Stimulated activated CD4-positive, alpha-beta T cell treated with anti-CD3 and anti-CD28 coated beads, Interleukin-2, amount 100 ng/mL, for 48 hours (primary cell): ENCODE data around the gene HLA-DRA.

Source experiments
- DNase-seq, 2 donors: peaks; one replicate each; pipeline ENCODE4 v3.0.0-alpha.2; 2020

The HLA-DRA gene

DNA sequence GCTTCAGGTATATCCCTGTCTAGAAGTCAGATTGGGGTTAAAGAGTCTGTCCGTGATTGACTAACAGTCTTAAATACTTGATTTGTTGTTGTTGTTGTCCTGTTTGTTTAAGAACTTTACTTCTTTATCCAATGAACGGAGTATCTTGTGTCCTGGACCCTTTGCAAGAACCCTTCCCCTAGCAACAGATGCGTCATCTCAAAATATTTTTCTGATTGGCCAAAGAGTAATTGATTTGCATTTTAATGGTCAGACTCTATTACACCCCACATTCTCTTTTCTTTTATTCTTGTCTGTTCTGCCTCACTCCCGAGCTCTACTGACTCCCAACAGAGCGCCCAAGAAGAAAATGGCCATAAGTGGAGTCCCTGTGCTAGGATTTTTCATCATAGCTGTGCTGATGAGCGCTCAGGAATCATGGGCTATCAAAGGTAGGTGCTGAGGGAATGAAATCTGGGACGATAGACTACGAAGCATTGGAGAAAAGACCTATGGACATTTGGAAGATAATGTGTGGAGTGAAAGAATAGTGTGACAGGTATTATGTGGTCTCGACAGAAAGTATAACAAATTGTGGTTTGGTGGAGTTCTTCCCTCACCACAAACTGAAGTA, at the start of gene HLA-DRA:
HLA-DRA (plus strand) TSS at position 286 of the 613 bp plus-strand sequence; CDS start at position 350, 64 bp downstream.
- DNase-seq, result peak; percentile 7 to 19

DNA sequence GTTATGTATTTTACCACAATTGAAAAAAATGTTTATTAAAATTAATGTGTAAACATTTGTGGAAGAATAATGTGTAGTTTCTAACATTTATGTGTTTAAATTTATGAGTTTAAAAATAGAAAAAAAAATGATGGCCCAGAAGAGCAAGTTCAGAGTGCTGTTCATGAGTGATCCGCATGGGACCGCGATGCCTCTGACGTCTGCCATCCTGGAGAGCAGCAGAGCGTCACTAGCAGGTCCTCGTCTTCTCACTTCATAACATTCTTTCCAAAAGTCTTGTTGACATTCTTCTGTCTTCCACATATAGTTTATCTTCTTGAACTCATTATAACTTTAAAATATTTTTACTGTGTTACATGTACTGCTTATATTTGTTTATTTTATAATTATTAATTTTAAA, 48.2 kb upstream of the HLA-DRA start:
- DNase-seq, result no peak

DNA sequence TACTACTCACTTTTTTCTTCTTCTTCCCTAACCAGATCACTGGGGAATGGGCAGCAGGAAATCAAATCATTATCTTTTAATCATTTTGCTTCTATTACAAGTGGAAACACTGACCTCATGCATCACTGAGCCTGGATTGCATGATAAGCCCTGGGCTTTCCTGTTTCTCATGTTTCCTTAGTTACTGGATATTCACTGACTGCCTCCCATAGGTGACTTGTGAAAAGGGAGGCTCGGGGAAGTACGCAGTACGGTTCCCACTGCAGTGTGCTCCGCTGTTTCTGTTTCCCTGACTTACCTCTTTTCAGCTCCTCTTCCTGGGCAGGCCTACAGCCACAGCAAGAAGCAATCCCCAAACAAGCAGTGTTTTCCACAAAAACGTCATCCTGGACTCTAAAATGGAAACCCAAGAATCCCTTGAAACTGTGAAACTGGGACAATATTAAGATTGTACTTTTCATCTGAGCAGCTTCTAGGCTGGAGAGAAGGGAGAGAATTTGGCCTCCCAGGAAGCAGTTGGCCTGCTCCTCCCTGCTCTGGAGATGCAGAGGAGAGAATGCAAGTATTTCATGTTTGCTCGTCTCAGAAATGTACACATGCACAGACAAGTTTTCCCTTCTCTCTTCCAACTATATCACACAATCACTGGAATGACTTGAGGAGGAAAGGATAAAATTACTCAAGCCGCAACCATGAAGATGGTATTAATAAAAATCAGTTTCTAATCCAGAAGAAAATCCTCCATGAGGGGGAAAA, 45.8 kb upstream of the HLA-DRA start:
- DNase-seq, result no peak

DNA sequence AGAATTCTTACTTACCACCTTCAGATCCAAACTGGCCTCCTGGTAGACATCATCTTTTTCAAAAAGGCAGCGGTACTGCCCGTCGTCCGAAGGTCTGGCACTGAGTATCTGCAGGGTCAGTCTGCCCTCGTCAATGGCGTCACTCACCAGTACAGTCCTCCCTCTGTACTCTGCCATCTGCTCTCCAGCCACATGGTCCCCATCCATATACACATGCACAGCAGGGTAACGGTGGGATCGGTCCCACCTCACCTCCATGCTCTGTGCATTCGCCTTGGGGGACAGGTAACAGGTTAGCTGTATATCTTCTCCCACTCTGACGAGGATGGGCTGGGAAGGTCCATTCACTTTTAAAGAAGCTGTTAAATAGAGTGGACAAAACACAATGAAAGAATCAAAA, 43.7 kb upstream of the HLA-DRA start:
- no peak for DNase-seq

DNA sequence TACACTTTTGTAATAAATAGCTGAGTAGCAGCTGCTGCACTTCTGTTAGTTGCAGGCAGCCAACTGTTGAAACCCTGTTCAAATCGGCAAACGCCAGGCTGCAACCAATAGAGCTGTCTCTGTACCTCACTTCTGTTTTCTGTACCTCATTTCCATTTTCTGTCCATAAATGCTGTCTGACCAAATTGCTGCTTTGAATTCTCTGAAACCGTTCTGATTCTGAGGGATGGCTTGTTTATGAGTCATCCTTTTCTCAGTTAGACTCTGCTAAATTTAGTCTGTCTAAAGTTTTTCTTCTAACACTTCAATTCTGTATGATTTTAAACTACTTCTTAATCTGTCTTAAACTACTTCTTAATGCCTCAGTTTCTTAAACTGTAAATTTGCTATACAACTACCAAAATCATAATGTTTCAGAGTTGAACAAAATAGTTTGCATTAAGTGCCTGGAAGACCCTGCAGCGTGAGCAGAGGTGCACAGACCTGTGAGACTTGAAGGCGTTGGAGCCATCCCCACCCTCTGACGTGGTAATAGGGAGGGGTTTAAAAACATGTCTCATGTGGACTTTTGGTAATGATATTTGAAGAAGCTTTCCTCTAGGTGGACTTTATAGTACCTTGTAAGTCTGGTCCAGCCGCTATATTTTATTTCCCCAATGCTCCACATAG, 42.3 kb upstream of the HLA-DRA start:
- no peak for DNase-seq

DNA sequence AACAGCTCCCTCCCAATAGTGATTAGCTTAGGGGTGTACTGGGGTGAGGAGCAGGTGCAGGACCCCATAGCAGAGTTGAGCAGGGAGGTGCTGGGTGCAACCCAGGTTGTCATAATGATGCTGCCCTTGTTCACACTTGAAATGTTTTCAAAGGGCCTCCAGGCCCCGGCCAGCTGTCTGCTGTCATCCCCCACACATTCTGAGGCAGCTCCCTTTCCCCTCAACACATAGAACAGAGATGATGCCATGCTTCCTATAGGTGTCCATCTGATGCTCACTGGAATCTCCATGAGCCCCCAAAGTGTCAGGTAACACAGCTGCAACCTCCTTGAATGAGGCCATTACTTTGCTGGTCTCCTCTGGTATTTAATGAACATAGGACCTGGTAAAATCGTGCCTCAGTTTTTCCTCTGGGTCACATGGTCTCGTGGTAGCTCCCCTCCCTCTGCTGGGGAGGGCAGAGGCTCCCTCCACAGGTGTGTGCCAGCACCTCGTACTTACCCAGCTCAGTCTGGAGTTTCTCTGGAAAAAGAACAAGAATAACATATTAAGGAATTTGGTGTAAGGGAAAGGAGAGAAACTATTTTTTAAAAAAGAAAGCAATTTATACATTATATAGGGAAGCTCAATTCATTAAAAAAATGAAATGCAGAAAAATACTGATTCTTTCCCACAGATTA, 38.3 kb upstream of the HLA-DRA start:
- DNase-seq, result no peak

DNA sequence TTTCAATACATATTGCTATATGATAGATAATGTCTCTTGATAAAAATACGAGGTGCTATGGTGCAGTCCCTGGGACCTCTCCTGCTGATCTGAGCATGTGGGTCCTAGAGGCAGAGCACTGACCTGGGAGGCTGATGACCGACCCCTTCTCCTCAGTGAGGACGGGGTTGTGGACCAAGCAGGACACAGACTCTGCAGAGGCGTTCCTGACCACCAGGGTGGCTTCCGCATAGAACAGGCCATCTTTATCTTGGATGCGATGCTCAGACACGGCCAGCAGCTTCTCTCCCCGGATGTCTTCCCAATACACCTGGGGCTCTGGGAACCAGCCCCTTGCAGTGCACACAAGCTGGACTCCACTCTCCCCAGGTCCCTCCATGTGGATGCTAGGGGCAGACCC, 36.9 kb upstream of the HLA-DRA start:
- no peak for DNase-seq

DNA sequence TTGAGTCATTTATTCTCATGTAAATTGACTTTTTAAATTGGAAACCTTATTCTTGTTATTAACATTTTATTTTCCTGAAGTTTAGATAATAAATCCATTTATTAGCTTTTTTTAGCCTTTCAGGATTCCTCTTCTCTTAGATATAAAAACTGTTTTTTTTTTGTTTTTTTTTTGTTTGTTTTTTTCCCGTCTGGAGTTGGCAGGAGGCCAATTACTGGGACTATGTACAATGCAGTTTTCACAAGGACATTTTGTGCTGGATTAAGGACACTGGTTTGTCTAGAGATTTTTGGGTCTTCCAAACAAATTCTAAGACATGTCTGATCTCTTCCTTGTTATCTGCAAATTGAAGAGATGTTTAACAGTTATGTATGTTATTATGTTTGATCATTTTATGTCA, 34.0 kb upstream of the HLA-DRA start:
- no peak for DNase-seq

DNA sequence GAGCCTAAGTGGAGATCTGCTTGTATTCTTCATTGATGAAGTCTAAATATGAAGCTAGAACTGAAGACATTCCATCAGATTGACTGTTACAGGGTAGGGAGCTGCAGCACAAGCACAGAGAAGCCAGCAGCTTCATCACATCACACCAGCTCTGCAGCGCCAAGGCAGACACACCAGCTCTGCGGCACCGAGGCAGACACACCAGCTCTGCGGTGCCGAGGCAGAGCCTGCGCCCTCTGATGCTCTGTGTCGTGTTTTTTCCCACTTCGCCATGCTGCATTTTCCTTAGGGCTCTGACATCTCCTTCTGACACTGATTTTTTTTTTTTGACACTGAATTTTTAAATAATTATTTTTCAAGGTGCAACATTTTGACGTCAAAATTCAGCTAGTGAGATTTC, 33.5 kb upstream of the HLA-DRA start:
- no peak for DNase-seq

DNA sequence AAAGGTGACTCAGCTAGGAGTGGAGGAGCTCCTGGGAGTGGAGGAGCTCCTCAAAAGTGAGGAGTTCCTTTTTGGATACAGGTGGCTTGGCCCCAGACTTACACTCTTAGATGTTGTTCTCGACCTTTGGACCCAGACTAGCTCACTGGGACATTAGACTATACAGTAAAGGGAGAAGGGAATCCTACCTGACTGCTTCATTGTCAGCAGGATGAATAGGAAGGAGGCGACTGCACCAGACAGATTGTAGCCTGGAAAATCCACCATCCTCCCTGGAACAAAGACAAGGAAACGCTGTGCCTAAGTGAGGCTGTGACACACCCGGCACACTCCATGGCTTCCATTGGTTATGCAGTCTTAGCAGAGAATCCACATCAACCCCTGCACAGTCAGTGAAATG, 32.8 kb upstream of the HLA-DRA start, which contains the start of gene BTNL2:
BTNL2 (minus strand) TSS at position 325 of the 400 bp plus-strand sequence; CDS start at position 267, 58 bp downstream.
- no peak for DNase-seq

DNA sequence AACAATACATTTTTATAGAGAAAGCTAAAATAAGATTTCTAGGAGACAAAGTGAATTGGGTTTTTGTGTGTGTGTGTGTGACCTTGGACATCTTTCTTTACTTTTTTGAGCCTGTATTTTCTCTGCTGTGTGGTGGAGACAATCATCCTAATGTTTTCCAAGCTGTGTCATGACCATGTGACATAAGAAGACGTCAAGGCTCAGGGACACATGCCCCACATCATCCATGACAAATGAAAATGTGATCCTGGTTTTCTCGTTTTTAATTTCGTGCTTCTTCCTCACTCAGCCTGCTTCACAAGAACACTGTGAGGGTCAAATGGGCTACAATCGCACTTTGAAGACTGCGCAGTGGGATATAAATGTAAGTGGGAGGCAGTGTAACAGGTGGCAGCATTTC, 28.8 kb upstream of the HLA-DRA start:
- no peak for DNase-seq

DNA sequence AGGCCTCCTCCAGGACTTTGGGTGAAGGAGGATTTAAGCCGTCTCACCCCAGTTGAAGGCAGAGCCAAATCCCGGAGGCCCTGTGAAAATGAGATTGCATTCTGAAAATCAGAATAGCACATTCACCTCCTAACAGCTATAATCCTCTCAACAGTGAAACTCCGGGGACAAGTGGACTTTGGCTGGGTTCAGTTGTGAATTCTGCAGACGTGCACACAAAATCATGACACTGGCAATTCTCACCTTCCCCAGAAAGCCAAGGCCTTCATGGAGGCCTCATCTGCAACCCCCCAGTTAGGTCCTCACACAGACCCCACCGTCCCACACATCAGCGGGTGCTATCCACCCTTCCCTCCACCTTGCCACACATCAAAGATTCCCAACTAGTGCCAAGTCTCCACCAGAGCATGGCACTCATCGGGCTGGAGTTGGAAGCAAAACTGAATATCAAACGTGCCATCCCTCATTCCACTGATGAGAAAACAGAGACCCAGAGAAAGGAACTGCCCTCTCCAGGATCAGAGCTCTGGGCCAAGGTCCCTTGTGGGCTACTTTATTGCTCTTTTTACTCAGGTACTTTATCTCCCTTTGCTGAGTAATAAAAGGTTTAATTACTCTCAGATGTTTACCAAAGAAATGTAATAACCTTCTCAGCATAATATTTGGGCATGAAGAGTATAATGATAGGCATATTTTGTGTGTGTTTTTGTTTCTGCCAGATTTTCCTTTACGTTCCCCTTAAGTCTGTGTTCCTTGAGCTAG, 27.9 kb upstream of the HLA-DRA start:
- DNase-seq, result no peak

DNA sequence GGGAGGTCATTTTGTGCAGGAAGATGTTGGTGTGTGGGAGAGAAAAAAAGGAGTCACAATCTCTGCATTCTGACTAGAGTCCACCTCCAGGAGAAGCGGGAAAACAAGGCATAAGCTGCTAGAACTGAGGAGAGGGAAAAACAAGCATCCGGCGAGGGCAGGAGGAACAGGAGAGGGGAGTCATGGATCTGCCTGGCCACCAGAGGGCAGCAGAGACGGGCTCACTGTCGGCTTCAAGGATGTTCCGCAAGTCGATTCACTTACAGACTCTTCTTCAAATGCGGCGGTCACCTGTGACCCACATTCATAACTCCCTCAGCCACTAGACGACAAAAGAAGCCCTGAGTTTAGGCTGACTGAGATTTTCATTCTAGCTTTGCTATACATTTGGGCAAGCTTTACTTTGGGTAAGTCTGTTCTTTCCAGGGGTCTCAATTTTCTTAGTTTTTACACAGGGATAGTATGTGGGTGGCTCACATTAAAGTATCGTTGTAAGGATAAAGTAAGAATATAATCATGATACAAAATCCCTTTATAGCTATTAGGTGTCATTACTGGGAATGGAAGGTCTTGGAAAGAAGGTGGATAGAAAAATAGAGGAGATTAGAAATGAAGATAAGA, 26.1 kb upstream of the HLA-DRA start:
- DNase-seq, result peak; percentile 84

DNA sequence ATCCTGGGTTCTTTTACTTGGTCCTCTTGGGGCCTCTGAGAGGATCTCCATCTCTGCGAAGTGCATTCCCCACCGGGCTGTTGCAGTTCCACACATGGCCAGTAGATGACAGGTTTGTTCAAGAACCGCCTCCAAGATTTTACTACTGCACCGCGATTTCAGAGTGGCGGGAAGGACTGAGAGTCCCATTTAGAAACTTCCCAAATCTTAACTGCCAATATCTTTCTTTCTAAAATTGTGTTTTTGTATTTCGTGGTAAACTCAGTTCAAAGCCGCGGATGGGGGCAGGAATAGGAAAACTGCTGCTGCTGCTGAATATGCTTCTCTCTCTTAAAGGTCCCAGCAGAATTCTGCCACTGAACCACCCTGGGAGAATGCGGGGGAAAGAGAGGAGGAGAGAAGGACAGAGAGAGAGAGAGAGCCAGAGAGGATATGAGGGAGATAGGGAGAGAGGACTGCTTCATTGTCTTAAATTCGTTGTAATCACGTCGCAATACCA, 24.1 kb upstream of the HLA-DRA start:
- DNase-seq, result peak; percentile 72 to 81

DNA sequence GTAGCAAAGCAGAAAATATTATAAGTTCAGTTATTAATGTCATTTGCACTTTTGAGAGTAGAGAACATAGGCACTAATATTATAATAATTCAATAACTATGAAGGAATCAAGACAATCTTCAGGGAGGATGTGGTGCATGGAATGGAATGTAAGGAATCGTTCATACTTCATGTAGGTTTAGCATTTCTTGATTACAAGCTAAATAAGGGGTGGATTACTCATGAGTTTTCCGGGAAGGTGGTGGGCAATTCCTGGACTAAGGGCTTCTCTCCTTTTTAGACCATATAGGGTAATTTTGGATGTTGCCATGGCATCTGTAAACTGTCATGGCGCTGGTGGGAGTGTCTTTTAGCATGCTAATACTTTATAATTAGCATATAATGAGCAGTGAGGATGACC, 23.7 kb upstream of the HLA-DRA start:
- no peak for DNase-seq

DNA sequence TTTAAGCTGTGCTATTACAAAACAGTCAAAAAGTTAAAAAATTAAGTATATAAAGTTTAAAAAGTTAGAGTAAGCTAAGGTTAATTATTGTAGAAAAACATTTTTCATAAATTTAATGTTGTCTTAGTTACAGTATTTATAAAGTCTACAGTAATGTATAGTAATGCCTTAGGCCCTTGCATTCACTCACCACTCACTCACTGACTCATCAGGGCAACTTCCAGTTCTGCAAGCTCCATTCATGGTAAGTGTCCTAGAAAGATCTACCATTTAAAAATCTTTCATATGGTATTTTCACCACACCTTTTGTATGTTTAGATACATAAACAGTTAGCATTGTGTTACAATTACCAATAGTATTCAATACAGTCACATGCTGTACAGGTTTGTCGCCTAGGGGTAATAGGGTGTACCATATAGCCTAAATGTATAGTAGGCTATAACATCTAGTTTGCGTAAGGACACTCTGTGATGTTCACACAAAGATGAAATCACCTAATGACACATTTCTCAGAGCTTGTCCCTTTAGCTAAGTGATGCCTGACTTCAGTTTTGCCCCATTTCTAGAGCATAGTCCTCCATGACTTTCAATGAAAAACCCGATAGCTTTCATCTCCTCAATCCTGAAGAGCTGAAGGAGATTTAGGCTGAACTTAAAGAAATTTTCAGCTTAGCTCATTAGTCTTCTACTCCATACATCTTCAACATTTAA, 14.9 kb upstream of the HLA-DRA start:
- no peak for DNase-seq

DNA sequence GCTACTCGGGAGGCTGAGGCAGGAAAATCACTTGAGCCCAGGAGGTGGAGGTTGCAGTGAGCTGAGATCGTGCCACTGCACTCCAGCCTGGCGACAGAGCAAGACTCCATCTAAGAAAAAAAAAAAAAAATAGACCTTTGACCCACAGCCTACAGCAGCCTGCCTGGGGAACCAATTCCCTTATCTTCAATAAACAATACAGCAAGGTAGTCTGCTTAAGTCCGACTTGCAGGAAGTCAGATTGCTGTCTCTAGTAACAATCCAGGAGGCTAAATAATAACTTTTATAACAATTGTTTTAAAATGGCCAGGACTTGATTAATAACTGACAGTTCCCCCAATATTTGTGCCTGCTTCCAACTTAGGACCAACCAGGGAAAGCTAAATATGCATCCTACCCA, 13.3 kb upstream of the HLA-DRA start:
- no peak for DNase-seq

DNA sequence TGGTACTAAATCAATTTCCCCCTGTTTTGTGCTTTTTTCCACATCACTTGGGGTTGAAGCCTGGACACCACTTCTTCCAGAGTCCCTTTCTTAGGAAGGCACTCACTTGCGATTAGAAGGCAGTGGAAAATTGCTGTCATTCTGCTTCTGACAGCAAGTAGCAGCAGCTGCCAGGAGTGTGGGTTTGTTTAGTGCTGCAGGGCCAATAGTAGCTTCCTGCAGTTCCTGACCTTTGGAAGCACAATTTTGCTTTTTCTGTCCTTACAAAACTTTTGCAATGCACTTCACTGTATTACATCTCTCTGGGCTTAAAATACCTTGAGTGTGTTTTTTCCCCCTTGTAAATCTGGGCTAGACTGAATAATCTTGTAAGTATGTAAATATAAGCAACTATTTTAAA, 12.5 kb upstream of the HLA-DRA start:
- DNase-seq, result no peak

DNA sequence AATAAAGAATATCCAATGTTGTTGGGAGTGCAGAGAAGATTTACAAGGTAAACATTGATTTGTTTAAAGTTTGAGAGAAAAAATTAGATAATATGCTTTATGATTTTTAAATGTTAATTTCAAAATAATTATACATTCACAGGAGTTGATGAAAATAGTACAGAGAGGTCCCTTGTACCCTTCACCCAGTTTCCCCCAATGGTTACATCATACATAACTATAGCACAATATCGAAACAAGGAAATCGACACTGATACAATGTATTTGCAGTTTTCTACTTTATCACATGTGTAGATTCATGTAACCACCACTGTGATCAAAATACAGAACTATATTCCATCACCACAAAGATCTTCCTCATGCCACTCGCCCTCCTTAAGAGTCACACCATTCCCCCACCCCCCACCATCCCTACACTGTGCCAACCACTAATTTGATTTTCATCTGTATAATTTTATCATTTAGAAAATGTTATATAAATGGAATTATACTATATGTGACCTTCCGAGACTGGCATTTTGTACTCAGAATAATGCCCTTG, 11.7 kb upstream of the HLA-DRA start:
- no peak for DNase-seq

DNA sequence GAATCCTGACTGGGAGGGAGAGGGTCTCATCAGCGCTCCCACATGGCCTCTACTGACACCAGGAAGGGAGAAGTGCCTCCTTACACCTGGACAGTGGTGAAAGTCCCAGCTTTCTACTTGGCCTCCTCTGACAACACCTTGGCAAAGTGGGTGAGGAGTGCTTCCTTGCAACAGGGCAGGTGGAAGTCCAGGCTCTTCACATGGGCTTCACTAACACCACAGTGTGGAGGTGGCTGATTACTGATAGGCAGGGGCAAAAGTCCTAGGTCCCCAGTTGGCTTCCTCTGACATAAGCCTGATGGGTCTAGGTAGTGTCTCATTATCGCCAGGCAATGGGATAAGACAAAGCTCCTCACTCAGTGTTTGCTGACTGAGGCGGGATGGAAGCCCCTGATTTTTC, 9.5 kb upstream of the HLA-DRA start:
- DNase-seq, result no peak

DNA sequence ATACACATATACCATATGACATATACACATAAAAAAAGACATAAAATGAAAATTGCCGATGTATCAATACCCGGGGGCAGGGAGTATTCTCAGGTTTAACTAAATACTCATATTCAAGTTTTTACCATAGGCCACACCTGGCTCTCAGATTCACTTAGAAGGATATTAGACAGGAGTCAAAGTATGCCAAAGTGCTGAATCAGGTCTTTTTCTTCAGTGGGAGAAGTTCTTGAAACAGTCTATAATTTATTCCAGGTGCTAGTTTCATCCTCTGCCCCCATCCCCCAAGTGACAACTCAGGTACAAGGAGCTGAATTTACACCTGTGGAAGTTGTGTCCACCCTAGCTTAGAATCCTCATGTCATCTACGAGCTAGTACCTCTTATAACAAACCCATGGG, 8.5 kb upstream of the HLA-DRA start:
- DNase-seq, result no peak
